ENCODE results near the gene HSD17B4.

DNA sequence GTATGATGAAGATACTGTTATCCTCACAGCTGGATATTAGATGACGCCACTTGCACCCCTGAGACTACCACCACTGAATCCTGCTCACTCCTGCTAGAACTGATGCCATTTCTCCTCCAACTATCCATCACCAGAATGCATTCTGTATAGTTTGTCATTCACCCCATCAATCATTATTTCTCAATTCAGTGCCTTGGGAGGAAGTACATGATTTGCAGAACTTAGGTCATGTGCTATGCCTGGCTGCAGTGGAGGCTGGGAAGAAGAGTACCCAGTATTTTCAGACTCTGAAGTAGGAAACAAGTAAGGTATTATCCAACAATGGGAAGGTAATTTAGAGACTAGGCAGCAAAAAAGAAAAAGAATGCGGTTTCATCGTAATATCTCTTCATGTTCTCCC lies 26.2 kb upstream of the HSD17B4 start:
- TF ChIP-seq POLR2A (IDR thresholded peaks at IDR 0.05) = no peak
- TF ChIP-seq, protein P1, sequence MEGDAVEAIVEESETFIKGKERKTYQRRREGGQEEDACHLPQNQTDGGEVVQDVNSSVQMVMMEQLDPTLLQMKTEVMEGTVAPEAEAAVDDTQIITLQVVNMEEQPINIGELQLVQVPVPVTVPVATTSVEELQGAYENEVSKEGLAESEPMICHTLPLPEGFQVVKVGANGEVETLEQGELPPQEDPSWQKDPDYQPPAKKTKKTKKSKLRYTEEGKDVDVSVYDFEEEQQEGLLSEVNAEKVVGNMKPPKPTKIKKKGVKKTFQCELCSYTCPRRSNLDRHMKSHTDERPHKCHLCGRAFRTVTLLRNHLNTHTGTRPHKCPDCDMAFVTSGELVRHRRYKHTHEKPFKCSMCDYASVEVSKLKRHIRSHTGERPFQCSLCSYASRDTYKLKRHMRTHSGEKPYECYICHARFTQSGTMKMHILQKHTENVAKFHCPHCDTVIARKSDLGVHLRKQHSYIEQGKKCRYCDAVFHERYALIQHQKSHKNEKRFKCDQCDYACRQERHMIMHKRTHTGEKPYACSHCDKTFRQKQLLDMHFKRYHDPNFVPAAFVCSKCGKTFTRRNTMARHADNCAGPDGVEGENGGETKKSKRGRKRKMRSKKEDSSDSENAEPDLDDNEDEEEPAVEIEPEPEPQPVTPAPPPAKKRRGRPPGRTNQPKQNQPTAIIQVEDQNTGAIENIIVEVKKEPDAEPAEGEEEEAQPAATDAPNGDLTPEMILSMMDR (IDR thresholded peaks at IDR 0.05) = no peak

Measured in ovary (tissue), 3 donors.